GM19023 (cell line): Measurements from ENCODE around the gene THRB.
A peak's percentile ranks its signal among the peaks of the same experiment; 100 is the strongest.

Experiments
- ATAC-seq: cut with Tn5 transposase; IDR thresholded peaks from one replicate; pipeline ENCODE4 v1.9.1; 2021; ENCODE audit warnings: mild to moderate bottlenecking, moderate library complexity; ENCODE audit not compliant: unreplicated experiment

The THRB gene

DNA sequence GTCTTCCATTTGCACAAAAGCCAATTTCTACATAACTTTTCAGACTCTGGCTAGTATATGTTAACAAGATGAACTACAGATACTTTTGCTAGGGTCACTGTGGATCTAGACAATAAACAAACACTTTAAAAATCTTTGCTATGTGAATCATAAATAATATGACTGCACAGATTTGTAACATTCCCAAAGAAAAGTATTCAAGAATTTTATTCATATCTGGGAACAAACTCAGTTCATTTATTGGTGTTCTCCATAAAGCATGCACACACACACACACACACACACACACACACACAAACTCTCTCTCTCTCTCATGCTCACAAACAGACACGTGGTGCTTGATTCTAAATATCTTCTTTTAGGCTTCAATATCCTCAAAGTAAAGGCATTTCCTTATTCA lies 18.8 kb upstream of the THRB start:
- no peak for ATAC-seq

DNA sequence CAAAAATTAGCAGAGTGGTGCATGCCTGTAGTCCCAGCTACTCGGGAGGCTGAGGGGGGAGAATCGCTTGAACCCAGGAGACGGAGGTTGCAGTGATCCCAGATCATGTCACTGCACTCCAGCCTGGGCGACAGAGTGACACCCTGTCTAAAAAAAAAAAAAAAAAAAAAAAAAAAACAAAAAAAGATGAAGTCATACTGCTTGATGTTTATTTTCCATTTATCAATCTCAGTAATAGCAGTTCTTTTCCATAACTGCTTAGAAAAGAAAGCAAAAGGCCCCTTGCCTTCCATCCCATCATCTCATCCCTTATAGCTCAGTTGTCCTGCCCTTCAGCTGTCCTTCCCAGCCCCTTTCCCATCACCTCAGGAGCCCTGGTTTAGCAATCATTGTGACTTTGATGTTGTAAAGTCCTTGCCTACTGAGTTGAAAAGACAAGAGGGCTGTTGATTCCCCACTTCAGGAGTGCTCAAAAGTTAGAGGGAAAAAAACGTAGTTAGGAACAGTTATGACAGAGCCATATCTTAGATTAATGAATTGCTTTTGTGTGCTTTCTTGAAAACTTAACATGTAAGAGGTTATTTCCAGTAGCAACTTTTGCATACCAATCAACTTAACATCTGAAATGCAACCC lies 18.0 kb upstream of the THRB start:
- ATAC-seq, result no peak

DNA sequence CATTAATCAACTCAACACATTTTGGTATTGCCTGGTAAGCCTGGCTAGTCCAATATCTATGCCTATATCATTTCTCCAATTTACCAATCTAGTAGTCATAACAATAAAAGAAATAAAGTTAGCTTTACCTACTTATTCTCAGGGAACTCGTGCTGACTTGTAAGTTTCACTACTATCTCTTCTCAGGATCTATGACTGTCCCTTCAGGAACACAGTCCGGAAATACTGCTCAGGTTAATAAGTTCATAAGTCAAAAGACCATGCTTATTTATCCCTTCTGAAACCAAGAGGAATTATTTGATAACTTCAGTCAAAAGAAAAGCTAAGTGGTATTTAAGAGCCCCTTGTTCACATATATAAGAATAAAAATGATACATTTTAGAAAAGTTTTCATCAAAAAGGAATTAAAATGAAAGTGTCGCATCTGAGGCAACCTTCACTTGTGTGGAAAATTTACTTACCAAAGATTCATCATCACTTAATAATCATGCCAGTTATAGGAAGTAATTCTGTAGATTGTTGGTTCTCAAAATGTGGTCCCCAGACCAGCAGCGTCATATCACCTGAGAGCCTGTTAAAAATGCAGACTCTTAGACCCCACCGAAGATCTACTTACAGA lies 15.5 kb upstream of the THRB start:
- no peak for ATAC-seq

DNA sequence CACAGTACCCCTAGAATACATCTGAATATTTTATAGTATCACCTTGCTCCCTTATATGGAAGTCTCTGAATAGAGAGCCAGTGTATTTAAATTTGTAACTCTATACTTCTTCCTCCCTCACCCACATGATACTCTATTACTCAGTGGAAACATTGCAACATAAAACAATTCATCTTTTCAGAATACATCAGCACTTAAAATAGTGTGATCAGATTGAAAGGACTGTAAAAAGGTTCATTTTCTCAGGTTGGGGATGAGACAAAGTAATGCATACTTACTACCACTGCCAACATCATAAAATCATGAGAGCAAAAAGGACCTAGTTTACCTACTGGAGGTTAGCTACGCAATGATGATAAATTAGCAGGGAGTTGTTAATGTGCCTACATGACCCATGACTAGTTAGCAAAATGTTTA lies 13.8 kb upstream of the THRB start:
- no peak for ATAC-seq

DNA sequence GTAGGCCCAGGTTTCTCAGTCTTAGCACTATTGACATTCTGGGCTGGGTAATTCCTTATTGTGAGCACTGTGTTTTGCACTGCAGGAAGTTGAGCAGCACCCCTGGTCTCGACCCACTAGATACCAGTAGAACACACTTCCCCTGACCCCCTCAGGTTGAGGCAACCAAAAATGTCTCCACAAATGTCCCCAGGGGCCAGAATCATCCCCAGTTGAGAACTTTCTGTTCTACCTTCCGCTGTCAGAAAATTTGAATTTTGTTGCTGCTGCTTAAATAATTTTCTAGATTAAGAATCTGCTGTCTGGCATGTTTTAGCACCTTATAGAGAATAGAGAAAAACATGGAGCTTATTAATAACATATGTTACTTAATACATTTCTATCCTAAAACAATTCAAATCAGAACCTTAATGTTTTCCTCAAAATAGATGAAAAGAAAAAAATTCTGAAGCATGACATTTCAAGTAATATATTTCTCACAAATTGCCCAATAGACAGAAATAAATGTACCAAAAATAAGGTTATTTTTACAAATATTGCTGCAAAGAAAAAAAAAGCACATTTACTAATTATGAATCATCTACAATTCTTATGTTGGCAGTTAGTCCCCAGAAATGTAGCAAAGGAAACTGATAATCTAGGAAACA lies 13.2 kb upstream of the THRB start:
- ATAC-seq, result no peak

DNA sequence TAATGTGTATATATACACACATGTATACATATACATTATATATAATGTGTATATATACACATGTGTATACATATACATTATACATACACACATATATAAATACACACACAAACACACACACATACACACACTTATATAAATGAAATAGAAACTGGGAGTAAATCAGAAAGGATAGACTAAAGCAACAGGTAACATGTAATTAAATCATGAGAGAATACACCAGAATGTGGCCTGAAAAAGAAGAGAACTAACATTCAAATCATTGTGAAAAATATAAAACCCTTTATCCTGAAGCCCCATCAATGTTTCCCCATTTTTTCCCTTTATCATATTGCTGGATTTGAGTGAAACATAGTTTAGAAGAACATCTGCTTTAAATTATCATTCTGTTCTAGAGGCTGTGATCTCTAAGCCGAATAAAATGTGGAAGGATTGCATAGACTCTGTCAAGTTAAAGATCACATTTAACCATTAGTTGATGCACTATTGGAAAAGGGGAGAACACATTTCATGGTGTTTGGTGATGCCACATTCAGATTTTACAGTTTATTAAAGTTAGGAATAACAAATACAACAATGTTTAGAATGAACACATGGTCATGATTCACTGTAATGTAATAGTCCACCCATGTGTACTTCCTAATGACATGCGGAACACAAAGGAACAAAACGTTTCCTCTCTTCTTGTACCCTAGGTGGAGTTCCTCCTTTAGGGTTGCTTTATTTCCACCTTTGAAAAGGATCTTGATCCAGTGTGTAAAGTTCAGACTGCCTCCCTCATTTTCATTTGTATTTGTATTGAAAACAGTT lies 12.5 kb upstream of the THRB start:
- no peak for ATAC-seq

DNA sequence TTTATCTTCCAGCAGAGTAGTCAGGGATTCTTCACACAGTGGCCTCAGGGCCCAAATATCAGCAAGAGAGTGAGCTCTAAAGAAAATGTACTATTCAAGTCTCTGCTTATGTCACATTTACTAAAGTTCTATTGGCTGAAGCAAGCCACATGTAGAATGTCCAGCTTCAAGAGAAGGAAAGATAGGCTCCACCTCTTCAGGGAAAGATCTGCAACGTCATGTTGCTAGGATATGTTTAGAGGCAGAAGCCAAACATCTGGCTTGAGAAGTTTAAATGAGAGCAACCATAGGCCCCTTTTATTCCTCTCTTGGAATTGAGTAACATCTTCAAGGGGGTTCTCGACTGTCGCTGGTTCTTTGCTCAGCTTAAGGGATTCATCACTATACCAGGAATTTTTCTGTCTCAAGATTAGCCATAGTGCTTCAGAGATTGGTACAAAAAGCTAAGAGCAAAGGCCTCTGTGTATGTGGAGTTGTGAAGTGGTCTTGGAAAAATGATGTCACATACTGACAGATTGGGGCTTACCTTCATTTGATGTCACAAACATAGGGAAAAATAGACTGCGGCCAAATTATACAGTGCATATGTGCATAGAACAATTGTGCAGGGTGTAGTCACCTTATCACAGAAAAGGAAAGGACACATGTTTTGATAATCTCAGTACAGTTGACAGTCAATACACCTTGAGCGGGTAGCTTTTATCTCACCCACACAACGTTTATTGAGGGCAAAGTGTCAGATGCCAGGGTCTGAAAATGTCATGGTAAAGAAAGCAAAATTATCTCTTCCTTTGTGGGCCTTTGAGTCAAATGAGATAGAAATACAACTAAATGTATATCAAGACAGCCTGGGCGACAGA lies 11.3 kb upstream of the THRB start:
- ATAC-seq, result no peak

DNA sequence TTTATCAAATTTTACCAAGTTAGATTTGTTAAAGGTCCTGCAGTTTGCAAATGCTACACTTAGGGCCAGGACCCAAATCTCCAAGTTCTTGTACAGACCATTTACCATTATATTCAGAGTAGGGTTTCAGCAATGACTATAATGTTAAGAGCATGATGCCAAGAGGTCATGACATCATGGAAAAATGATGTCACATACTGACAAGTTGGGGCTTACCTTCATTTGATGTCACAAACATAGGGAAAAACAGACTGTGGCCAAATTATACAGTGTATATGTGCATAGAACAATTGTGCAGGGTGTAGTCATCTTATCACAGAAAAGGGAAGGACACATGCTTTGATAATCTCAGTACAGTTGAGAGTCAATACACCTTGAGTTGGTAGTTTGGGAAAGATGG lies 10.1 kb upstream of the THRB start:
- ATAC-seq, result no peak

DNA sequence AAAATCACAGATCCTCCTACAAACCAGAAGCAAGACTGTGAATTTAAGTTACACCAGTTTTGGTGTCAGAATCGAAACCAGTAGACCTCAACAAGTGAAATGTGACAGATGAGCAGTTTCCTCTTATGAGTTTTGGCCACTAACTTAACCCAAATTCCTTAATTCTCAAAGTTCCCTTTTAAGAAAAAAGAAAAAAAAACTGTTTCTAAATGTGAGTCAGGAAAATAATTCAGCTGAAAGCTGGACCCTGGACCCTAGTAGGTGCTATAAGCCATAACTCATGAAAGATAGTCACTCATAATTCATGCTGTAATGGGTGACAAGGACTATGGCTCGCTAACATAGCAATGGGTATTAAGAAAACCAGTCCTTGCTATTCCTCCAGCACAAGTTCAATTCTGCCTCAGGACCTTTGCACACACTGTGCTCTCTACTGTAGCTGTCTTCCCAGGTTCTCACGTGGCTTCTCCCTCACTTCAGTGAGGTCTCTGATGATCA lies 9.0 kb upstream of the THRB start:
- peak; percentile 82 for ATAC-seq

DNA sequence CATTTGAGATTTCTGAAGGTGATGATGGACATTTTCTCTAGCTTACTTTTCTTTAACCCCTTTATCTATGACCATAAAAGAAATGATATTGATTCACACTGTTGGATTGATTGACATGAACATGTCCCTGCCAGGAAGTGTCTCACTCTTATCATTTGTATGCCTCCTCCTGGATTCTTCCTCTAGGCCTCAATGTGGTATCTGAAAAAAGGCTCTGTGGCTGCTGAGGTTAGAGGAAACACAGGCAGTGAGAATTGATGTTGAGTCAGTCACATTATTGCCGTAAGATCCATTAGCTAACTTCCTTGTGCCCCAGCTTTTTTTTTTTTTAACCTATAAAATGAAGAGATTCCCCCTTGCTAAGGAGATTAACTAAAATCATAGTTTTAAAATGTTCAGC lies 8.0 kb upstream of the THRB start:
- no peak for ATAC-seq

DNA sequence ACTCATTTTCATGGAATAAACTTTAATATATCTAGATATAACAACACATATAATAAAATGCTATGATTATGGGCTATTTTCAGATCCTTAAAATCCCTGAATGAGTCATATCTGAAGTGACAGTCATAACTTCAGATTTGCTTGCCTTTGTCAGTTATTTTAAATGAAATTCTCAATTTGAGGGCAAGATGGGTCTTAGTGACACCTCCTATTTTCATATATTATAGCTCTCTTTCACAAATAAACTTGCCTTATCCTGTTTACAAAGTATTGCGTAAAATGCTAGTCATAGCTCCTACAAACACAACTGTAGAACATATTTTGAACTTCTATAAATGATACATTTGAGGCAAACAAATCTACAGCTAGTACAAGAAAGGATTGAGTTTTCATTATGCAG lies 6.2 kb upstream of the THRB start:
- ATAC-seq, result no peak

DNA sequence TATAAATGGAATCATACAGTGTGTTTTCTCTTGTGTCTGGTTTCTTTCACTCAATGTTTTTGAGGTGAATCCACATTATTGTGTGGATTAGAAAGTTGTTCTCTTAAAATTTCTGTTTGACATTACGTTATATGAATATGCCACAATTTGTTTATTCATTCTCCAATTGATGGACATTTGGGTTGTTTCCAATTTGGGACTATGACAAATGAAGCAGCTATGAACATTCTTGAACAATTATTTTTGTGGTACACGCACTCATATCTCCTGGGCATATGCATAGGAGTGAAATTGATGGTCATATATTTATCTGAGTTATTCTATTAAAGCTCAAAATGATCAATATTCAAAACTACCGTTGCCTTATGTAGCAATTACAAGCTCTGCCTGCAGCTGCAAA lies 5.3 kb upstream of the THRB start:
- no peak for ATAC-seq

DNA sequence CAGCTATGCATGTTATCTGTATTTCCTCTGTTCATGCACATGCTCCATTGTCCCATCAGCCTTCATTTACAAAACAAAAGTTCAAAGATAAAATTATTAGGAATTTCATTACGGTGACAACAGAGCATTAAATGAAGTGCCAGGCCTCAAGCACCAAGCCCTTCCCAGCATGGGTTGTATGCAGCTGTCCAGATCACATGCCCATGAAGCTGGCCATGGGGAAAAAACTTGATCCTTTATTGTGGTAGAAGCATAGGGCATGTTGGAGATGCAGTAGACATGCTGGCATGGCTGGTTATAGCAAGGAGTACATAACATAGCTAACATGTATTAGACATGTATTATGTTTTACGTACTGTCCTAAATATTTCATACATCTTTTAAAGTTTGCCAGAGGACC lies 4.1 kb upstream of the THRB start:
- ATAC-seq, result no peak

DNA sequence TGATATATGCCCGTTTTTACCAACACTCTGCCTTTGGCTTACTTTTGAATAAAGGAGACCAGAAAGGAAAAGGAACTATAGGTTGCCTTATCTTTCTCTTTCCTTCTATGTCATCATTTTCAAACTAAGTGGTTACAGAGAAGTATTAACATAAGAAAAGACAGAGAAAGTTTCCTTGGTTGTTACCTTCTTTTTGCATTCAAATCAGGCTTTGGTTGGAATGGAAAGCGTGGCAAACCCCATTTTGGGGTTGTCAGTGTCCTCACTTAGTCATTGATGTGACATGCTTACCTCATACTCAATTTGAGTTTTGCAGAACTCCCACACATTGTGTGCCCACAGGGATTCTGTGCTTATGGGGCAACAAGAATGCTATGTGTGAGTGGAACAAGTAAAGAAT lies 3.7 kb upstream of the THRB start:
- no peak for ATAC-seq

DNA sequence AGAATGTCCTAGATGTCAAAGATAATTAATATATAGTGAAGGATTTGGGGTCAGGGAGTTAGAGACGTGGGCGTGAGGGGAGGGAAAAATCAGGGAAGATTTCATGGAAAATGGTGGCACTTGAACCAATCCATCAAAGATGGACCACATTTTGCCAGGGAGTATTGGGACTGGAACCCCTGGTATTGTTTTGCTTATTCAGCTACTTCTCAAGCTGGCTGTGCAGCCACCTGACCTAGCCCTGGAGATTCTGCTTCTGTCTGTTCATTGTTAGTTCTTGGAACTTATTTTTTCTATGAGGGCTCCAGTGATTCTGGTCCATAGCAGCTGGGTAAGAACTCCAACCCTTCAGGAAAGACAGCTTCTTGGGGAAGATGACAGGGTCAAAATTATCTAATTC lies 3.3 kb upstream of the THRB start:
- no peak for ATAC-seq

DNA sequence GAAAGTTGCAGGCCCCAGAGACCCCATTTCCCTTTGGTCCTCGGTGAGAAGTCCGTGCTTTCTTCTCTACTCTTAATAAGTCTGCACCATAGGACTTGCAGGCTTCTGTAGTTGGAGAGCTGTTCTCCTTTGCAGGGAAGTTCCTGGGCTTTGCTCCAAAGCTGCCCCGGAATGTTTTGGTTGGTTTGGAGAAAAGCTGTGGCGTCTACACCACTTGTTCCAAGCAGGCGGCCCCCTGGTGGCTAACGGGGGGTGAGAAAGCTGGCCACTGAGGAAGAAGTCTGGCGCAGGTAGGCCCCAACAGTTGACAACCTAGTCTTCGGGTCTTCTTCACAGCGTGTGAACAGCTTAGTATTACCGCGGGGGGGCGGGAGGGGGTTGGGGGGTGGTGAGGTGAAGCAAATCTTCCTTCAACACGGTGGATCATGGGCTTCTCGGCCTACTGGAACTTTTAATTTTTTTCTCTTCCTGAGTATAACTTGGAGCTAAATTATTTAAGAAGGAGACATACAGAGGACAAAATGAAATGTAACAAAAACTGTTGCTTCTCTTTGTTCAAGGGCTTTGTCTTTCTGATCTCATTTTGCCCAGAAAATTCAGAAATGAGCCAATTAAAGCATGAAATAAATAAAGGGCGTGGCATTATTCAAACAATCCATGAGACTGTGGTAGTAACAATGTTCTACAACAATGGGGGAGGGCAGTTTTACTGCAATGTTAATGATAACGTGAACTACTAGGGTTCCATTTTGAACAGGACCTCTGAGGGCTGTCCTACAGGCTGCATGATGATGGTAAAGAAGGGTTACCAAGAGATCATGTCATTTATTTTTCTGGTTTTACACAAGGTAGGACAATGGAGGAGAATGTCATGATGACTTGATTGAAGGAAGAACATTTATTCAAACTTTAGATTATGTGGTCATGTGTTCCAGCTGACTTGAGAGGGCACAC lies 2.2 kb upstream of the THRB start:
- ATAC-seq, result no peak

DNA sequence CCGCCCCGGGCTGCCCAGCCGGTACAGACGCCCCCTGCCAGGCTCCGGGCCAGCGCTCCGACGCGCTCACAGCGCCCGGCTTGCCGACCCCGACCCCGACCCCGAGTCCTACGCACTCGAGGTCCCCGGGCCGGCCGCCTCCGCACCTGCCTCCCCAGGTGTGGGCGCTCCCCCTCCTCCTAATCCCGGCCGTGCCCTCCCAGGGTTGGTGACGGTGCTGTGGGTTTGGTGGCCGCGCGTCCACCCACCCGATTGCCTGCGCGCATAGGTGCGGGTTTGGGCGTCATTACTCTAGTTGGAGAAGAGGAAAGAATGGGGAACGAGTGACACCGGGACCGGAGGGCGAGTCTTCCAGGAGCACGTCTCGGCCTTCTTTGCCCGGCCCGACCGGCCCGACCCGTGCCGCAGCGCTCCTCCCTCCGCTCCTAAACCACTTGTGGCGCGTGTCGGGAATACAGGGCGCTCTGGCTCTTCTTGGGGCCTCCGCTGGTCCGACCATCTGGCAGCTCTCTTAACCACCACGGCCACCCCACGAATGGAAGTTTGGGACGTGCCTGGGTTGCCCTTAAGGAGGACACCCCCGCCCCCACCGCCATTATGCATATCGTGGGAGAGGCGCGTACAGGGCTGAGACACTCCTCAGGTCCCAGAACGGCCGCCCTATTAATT lies 810 bp upstream of the THRB start:
- ATAC-seq, result no peak

DNA sequence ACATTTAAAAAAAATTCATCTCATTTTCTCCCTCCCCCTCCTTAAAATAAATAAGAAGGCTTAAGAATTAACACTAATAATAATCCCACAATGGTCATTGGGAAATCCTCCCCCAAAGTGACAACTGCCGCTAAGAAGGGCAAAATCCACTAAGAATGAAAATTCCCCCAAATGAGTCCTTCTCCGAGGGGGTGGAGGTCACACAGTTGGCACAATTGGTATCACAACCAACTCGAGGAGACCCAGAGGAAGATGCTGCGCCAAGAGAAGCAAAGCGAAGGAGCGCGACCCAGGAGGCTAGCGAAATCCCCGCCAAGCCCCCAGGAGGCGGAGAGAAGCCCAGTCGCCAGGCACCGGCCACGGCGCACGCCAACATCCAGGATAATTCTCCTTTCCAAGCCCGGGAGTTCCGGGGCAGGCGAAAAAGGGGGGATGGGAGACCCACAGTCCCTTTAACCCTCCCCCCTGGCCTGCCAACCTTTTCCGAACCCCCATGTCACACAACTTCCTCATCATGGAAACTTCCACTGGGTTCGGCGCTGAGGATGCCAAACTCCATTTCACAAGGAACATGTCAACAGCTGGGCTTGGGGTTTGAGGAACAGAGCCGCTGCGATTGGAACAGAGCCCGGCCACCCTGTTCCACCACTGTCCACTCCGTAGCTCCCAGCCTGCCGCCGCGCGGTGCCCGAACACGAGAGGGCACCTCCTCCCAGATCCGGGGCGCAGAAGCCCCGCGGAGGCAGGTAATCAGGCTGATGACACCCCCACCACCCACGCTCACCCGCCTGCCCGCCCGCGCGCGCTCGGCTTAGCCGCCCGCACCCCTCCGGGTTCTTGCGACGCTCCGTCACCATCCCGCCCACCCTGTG lies 668 bp downstream of the THRB start:
- ATAC-seq, result no peak
